ENCODE data around the gene MARCKS. TPM values are rescaled to one million over a fixed set of nuclear protein-coding genes. Genes with fewer than 3 reads are reported as not detected.
A peak's percentile ranks its signal among the peaks of the same experiment; 100 is the strongest.

Gene MARCKS
- polyA plus RNA-seq, 4 donors: 18.1 to 82.0 (median 26.2) TPM

GRCh38 chr6:113821445-113821844 is 35.7 kb upstream of the MARCKS start:
- FAIRE-seq (no peak), DNase-seq (no peak)
- H3K9me3 ChIP-seq (ENCODE audit: control insufficient read depth in 2 of 2, insufficient read depth in 1 of 2, low read depth in 1 of 2, low read length in 1 of 2): no peaks in the 10 kb centered on the region
- no peak overlapping the region for H3K4me3 ChIP-seq (ENCODE audit: low read depth in 1 of 3, low read length in 3 of 3)
- no peaks in the 10 kb centered on the region for H3K27me3 ChIP-seq (ENCODE audit: control insufficient read depth in 3 of 3, insufficient read depth in 3 of 3, low read length in 3 of 3)
- 87 to 95% (median 93%) methylated on average over 3 of the region's 3 CpGs for WGBS, 3 donors
- no peaks in the 10 kb centered on the region for H3K36me3 ChIP-seq (ENCODE audit: control insufficient read depth in 3 of 3, insufficient read depth in 2 of 3, low read depth in 1 of 3, low read length in 3 of 3)
- peaks cover 0 to 7% (median 0%) of the 10 kb centered on the region in 3 donors for H3K4me1 ChIP-seq (ENCODE audit: control insufficient read depth in 3 of 3, insufficient read depth in 2 of 3, low read depth in 1 of 3, low read length in 2 of 3)
- no peak overlapping the region for H3K27ac ChIP-seq (ENCODE audit: low read depth in 1 of 3, low read length in 2 of 3)

- no peak overlapping the region for H3K4me3 ChIP-seq (ENCODE audit: low read depth in 1 of 3, low read length in 3 of 3)
- 75 to 92% (median 83%) methylated on average over 3 of the region's 3 CpGs for WGBS, 3 donors
- no peaks in the 10 kb centered on the region for H3K27me3 ChIP-seq (ENCODE audit: control insufficient read depth in 3 of 3, insufficient read depth in 3 of 3, low read length in 3 of 3)
- H3K36me3 ChIP-seq (ENCODE audit: control insufficient read depth in 3 of 3, insufficient read depth in 2 of 3, low read depth in 1 of 3, low read length in 3 of 3): no peaks in the 10 kb centered on the region
- no peak overlapping the region for H3K27ac ChIP-seq (ENCODE audit: low read depth in 1 of 3, low read length in 2 of 3)
- no peak for DNase-seq
- H3K4me1 ChIP-seq (ENCODE audit: control insufficient read depth in 3 of 3, insufficient read depth in 2 of 3, low read depth in 1 of 3, low read length in 2 of 3): peaks cover 0 to 4% (median 0%) of the 10 kb centered on the region in 3 donors
- FAIRE-seq: no peak
- H3K9me3 ChIP-seq (ENCODE audit: control insufficient read depth in 2 of 2, insufficient read depth in 1 of 2, low read depth in 1 of 2, low read length in 1 of 2): no peaks in the 10 kb centered on the region
Observed at GRCh38 chr6:113823916-113824315, 33.2 kb upstream of the MARCKS start.

GRCh38 chr6:113824411-113824810 is 32.7 kb upstream of the MARCKS start:
- Histone ChIP-seq H3K27ac (ENCODE audit: low read depth in 1 of 3, low read length in 2 of 3) (peak overlapping the region in 1 of 3 donors; percentile 36), H3K4me3 (ENCODE audit: low read depth in 1 of 3, low read length in 3 of 3) (no peak overlapping the region), H3K27me3 (ENCODE audit: control insufficient read depth in 3 of 3, insufficient read depth in 3 of 3, low read length in 3 of 3) (no peaks in the 10 kb centered on the region), H3K9me3 (ENCODE audit: control insufficient read depth in 2 of 2, insufficient read depth in 1 of 2, low read depth in 1 of 2, low read length in 1 of 2) (no peaks in the 10 kb centered on the region), H3K4me1 (ENCODE audit: control insufficient read depth in 3 of 3, insufficient read depth in 2 of 3, low read depth in 1 of 3, low read length in 2 of 3) (peaks cover 0 to 7% (median 0%) of the 10 kb centered on the region in 3 donors), H3K36me3 (ENCODE audit: control insufficient read depth in 3 of 3, insufficient read depth in 2 of 3, low read depth in 1 of 3, low read length in 3 of 3) (no peaks in the 10 kb centered on the region)
- FAIRE-seq (no peak), DNase-seq (no peak)
- WGBS, 3 donors: 69 to 96% (median 82%) methylated on average over 2 of the region's 2 CpGs

- Histone ChIP-seq H3K4me3 (ENCODE audit: low read depth in 1 of 3, low read length in 3 of 3) (no peak overlapping the region), H3K4me1 (ENCODE audit: control insufficient read depth in 3 of 3, insufficient read depth in 2 of 3, low read depth in 1 of 3, low read length in 2 of 3) (peaks cover 0 to 7% (median 0%) of the 10 kb centered on the region in 3 donors), H3K27ac (ENCODE audit: low read depth in 1 of 3, low read length in 2 of 3) (peak overlapping the region in 1 of 3 donors; percentile 36), H3K27me3 (ENCODE audit: control insufficient read depth in 3 of 3, insufficient read depth in 3 of 3, low read length in 3 of 3) (no peaks in the 10 kb centered on the region), H3K36me3 (ENCODE audit: control insufficient read depth in 3 of 3, insufficient read depth in 2 of 3, low read depth in 1 of 3, low read length in 3 of 3) (no peaks in the 10 kb centered on the region), H3K9me3 (ENCODE audit: control insufficient read depth in 2 of 2, insufficient read depth in 1 of 2, low read depth in 1 of 2, low read length in 1 of 2) (no peaks in the 10 kb centered on the region)
- FAIRE-seq (no peak), DNase-seq (no peak)
- WGBS, 3 donors: 78 to 96% (median 85%) methylated on average over 3 of the region's 3 CpGs
Observed at GRCh38 chr6:113824866-113825265, 32.3 kb upstream of the MARCKS start.

- Histone ChIP-seq H3K4me1 (ENCODE audit: control insufficient read depth in 3 of 3, insufficient read depth in 2 of 3, low read depth in 1 of 3, low read length in 2 of 3) (peaks cover 0 to 14% (median 0%) of the 10 kb centered on the region in 3 donors), H3K27me3 (ENCODE audit: control insufficient read depth in 3 of 3, insufficient read depth in 3 of 3, low read length in 3 of 3) (no peaks in the 10 kb centered on the region), H3K4me3 (ENCODE audit: low read depth in 1 of 3, low read length in 3 of 3) (no peak overlapping the region), H3K9me3 (ENCODE audit: control insufficient read depth in 2 of 2, insufficient read depth in 1 of 2, low read depth in 1 of 2, low read length in 1 of 2) (no peaks in the 10 kb centered on the region), H3K27ac (ENCODE audit: low read depth in 1 of 3, low read length in 2 of 3) (peak overlapping the region in 1 of 3 donors; percentile 6), H3K36me3 (ENCODE audit: control insufficient read depth in 3 of 3, insufficient read depth in 2 of 3, low read depth in 1 of 3, low read length in 3 of 3) (no peaks in the 10 kb centered on the region)
- WGBS, 3 donors: 23 to 45% (median 31%) methylated on average over 5 of the region's 5 CpGs
- no peak for FAIRE-seq
- DNase-seq: peak in 1 of 2 donors; percentile 30
Observed at GRCh38 chr6:113825781-113826180, 31.4 kb upstream of the MARCKS start.

GRCh38 chr6:113828984-113829695 is 28.0 kb upstream of the MARCKS start:
- 19 to 55% (median 44%) methylated on average over 4 of the region's 4 CpGs for WGBS, 3 donors
- Histone ChIP-seq H3K9me3 (ENCODE audit: control insufficient read depth in 2 of 2, insufficient read depth in 1 of 2, low read depth in 1 of 2, low read length in 1 of 2) (no peaks in the 10 kb centered on the region), H3K4me1 (ENCODE audit: control insufficient read depth in 3 of 3, insufficient read depth in 2 of 3, low read depth in 1 of 3, low read length in 2 of 3) (peaks cover 0 to 14% (median 0%) of the 10 kb centered on the region in 3 donors), H3K27ac (ENCODE audit: low read depth in 1 of 3, low read length in 2 of 3) (peak overlapping the region in 1 of 3 donors; percentile 32), H3K4me3 (ENCODE audit: low read depth in 1 of 3, low read length in 3 of 3) (no peak overlapping the region), H3K27me3 (ENCODE audit: control insufficient read depth in 3 of 3, insufficient read depth in 3 of 3, low read length in 3 of 3) (no peaks in the 10 kb centered on the region), H3K36me3 (ENCODE audit: control insufficient read depth in 3 of 3, insufficient read depth in 2 of 3, low read depth in 1 of 3, low read length in 3 of 3) (no peaks in the 10 kb centered on the region)
- FAIRE-seq (no peak), DNase-seq (peak in 1 of 2 donors; percentile 33)

- Histone ChIP-seq H3K4me3 (ENCODE audit: low read depth in 1 of 3, low read length in 3 of 3) (no peak overlapping the region), H3K27ac (ENCODE audit: low read depth in 1 of 3, low read length in 2 of 3) (peak overlapping the region in 1 of 3 donors; percentile 32), H3K9me3 (ENCODE audit: control insufficient read depth in 2 of 2, insufficient read depth in 1 of 2, low read depth in 1 of 2, low read length in 1 of 2) (no peaks in the 10 kb centered on the region), H3K4me1 (ENCODE audit: control insufficient read depth in 3 of 3, insufficient read depth in 2 of 3, low read depth in 1 of 3, low read length in 2 of 3) (peaks cover 0 to 14% (median 0%) of the 10 kb centered on the region in 3 donors), H3K27me3 (ENCODE audit: control insufficient read depth in 3 of 3, insufficient read depth in 3 of 3, low read length in 3 of 3) (no peaks in the 10 kb centered on the region), H3K36me3 (ENCODE audit: control insufficient read depth in 3 of 3, insufficient read depth in 2 of 3, low read depth in 1 of 3, low read length in 3 of 3) (no peaks in the 10 kb centered on the region)
- WGBS, 3 donors: 5 to 46% (median 24%) methylated on average over 1 of the region's 1 CpG
- FAIRE-seq (no peak), DNase-seq (peak; percentile 18 to 54)
Observed at GRCh38 chr6:113829696-113830045, 27.5 kb upstream of the MARCKS start.

- no peaks in the 10 kb centered on the region for H3K9me3 ChIP-seq (ENCODE audit: control insufficient read depth in 2 of 2, insufficient read depth in 1 of 2, low read depth in 1 of 2, low read length in 1 of 2)
- 47 to 70% (median 55%) methylated on average over 2 of the region's 2 CpGs for WGBS, 3 donors
- H3K4me3 ChIP-seq (ENCODE audit: low read depth in 1 of 3, low read length in 3 of 3): no peak overlapping the region
- H3K4me1 ChIP-seq (ENCODE audit: control insufficient read depth in 3 of 3, insufficient read depth in 2 of 3, low read depth in 1 of 3, low read length in 2 of 3): peaks cover 0 to 14% (median 0%) of the 10 kb centered on the region in 3 donors
- FAIRE-seq (no peak), DNase-seq (no peak)
- no peaks in the 10 kb centered on the region for H3K36me3 ChIP-seq (ENCODE audit: control insufficient read depth in 3 of 3, insufficient read depth in 2 of 3, low read depth in 1 of 3, low read length in 3 of 3)
- H3K27me3 ChIP-seq (ENCODE audit: control insufficient read depth in 3 of 3, insufficient read depth in 3 of 3, low read length in 3 of 3): no peaks in the 10 kb centered on the region
- no peak overlapping the region for H3K27ac ChIP-seq (ENCODE audit: low read depth in 1 of 3, low read length in 2 of 3)
Observed at GRCh38 chr6:113830140-113830539, 27.0 kb upstream of the MARCKS start.

GRCh38 chr6:113833537-113833936 is 23.6 kb upstream of the MARCKS start:
- Histone ChIP-seq H3K4me1 (ENCODE audit: control insufficient read depth in 3 of 3, insufficient read depth in 2 of 3, low read depth in 1 of 3, low read length in 2 of 3) (peaks cover 0 to 14% (median 0%) of the 10 kb centered on the region in 3 donors), H3K27me3 (ENCODE audit: control insufficient read depth in 3 of 3, insufficient read depth in 3 of 3, low read length in 3 of 3) (no peaks in the 10 kb centered on the region), H3K9me3 (ENCODE audit: control insufficient read depth in 2 of 2, insufficient read depth in 1 of 2, low read depth in 1 of 2, low read length in 1 of 2) (no peaks in the 10 kb centered on the region), H3K27ac (ENCODE audit: low read depth in 1 of 3, low read length in 2 of 3) (no peak overlapping the region), H3K36me3 (ENCODE audit: control insufficient read depth in 3 of 3, insufficient read depth in 2 of 3, low read depth in 1 of 3, low read length in 3 of 3) (no peaks in the 10 kb centered on the region), H3K4me3 (ENCODE audit: low read depth in 1 of 3, low read length in 3 of 3) (no peak overlapping the region)
- no peak for DNase-seq
- WGBS, 3 donors: 80 to 88% (median 80%) methylated on average over 2 of the region's 2 CpGs
- no peak for FAIRE-seq
